NCI-H187 treated with DMSO at 0.1 percent for 48 hours (cell line): ENCODE data around the gene TOB1.

Experiments used
- DNase-seq: peaks from one replicate; lab custom pipeline; 2025; lab: John Stamatoyannopoulos, UW

TOB1 gene, protein sequence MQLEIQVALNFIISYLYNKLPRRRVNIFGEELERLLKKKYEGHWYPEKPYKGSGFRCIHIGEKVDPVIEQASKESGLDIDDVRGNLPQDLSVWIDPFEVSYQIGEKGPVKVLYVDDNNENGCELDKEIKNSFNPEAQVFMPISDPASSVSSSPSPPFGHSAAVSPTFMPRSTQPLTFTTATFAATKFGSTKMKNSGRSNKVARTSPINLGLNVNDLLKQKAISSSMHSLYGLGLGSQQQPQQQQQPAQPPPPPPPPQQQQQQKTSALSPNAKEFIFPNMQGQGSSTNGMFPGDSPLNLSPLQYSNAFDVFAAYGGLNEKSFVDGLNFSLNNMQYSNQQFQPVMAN

DNA sequence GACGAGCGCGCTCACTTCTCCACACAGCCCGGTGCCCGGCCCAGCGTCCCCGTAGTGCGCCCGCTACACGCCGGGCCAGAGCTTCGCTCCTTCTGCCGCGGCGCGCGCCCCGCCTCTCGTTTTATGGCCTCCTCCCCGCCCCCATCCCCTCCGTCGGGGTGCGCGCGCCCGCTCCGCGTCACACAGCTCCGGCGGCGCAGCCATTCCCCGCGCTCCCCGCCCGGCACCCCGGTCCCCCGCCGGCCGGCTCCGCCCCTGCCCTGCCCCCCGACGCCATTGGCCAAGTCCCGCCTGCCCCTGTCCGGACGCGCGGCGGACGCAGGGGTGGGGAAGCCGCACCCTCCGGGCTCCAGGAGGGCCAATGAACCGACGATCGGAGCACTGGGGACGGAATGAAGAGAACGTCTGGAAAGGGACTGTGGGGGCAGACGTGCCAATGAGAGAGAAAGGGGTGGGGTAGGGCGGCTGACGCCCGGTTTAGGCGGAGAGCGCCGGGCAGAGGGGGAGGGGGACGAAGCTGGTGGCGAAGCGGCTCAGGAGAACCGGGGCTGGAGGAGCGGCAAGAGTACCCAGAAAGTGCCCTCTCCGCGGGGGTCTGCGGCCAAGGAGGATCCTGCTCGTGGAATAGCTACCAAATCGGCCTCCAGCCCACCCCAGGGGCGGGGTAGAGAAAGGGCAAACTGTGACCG, at the start of gene TOB1:
TSS of gene TOB1 (minus strand) at position 94 of the 689 bp plus-strand sequence. CDS start 2,337 bp downstream, outside the sequence.
- DNase-seq, result peak; percentile 79

DNA sequence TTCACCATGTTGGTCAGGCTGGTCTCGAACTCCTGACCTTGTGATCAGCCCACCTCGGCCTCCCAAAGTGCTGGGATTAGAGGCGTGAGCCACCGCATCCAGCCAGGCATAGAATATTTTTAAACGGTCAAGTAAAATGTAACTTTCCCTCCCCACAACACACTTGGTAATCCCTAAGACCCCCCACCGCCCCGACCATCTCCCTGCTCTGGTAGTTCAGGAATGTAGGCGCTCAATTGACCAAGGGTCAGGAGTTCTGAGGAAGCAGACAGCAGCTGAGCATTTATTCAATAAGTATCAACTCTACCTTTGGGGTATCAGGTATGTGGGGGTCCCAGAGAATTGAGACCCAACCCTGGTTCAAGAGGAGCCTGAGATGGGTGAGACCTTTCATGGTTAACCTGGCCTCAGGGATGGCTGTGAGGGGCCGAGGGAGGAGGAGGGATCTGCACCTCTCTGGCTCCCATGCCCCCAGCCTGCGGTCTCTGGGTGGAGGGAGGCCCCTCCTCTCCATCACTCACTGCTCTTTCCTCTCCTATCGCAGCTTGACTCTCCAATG, 48.4 kb upstream of the TOB1 start:
- no peak for DNase-seq

DNA sequence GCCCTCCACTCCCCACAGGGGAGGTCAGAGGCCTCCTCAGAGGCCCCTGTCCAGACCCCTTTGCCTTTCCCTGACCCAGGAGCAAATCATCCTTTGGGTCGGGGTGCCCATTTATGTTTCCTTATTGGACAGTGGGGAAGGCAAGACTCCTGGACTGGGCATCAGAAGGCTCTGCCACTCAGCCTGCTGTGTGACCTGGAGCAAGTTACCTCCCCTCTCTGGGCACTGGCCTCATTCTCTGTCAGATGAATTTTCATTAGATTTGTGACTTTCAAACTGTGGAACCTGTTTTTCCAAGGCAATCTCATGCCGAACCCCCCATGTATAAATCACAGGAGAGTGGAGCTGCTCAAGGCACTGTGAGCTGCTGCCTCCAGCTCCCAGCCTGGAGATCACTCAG, 47.0 kb upstream of the TOB1 start:
- no peak for DNase-seq

DNA sequence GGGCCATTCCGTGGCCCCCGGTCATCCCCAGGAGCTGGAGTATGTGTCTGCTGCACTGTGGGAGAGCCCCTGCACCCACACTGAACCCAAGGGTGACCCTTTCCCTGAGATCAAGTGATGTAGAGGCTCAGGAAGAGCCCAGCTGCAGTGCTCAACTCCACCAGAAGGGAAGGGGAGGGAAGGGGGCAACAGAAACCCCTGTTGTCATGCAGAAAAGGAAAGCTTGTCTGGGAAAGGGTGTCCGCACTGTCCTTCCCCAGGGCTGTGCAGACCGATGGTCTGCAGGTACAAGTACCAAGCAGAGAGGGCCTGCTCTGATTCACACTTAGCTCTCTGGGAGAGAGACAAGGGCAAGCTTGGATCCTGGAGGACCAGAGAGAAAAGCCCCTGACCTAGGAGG, 45.7 kb upstream of the TOB1 start:
- DNase-seq, result no peak

DNA sequence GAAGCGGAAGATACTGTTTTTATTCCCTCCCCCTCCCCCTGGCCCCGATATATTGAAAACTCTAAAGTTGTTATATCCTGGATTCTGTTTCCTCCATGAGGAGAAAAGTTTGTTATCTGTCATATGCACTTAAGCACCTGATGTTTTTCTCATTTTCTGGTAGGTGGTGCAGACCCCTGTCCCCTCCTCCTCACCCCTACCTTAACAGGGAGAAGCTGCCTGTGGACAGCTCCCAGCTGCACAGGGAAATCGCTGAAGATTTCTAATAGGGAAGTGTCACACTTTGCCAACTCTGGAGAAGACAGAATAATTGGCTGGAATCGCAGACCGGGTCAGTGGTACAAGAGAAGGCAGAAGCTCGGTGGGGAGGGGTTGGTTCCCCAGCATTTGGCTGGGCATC, 45.3 kb upstream of the TOB1 start:
- no peak for DNase-seq

DNA sequence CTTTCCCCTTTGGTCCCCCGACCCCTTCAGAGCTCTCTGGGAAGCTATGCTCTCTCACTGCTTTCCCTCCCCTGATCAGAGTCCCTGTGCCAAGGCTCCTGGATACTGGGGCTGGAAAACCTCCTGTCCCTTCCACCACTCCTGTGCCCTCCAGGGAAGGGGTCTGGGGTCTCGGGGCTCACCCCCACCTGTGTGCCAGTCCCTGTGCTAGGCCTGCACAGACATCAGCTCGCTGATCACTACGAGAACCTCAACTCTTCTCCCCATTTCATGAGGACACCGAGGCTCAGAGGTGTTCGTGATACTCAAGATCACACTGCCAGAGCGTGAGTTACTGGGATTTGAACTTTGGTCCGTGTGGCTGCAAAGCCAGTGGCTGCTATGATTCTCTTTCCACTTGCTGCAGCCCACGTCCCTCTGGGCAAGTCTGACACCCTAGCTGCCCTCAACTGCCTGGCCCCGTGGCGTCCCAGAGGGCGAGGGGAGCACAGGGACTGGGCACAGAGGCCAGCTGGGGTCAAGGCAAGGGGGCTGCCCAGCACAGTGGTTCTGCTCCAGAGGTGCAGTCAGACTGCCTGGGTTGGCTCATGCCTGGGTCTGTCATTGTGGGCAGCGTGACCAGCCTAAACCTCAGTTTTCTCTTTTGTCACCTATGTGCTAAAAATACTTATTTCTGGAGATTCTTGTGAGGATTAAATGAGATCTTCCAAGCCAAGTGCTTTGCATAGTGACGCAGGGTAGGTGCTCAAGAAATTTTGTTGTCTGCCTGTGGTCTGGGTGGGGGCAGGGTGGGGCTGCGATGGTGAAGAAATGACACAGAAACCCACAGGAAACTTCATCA, 43.8 kb upstream of the TOB1 start:
- DNase-seq, result no peak

DNA sequence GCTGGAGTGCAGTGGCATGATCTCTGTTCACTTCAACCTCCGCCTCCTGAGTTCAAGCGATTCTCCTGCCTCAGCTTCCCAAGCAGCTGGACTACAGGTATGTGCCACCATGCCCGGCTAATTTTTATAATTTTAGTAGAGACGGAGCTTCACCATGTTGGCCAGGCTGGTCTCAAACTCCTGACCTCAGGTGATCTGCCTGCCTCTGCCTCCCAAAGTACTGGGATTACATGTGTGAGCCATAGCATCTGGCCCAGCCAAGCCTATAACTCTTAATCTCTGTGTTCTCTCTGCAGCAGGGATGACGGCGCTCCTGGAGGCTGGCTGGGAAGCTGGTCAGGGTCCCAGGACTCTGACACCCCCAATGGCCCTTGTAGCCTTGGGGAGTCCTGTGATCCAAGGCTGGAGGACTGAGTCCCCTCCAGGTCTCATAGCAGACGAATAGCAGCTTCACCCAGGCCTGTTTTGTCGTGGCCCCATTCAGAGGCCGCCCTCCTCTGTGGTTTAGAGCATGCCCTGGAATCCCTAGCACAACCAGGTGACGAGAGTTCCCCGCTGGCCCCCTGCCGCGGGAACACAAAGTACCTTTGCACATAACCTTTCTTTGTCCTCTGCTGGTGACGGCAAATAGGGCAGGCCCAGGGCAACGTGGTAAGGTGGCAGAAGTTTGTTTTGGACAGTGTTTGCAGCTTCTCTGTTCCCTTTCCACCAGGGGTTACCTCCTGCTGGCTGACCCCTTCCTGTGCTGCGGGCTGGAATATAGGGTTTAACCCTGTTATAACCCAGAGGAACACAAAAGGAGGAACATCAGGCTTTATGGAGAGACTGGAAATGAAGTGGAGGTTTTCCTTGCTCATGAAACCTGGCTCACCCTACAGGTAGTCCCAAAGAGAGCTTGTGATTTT, 43.0 kb upstream of the TOB1 start:
- DNase-seq, result no peak

DNA sequence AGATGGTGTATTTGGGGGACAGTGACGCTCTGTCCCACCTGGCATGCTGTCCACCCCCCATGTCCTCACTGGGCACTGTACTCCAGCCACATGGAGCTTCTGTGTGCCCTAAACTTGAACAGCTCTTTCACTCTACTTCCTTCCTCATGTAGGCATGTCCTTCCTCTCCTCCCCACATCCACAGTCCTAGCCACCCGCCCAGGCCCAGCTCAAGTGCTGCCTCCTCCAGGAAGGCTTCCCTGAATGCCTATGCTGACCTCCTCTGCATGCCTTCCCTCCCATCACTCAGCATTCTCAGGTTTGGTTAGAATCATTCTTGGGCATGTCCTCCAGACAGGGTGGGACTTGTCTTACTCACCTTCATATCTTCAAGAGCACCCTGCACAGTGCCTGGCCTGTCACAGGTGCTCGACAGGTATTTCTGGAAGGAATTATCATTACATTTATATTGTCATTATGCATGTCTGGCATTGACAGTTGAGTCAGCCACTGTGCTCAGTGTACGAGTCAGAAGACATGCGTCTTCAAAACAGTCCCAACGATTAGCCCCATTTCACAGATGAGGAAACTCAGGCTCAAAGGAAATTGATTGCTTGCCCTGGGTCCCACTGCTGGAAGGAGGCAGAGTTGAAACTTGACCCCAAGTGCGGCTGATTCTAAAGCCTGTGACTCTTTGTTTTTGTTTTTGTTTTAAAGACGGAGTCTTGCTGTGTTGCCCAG, 42.1 kb upstream of the TOB1 start:
- DNase-seq, result no peak

DNA sequence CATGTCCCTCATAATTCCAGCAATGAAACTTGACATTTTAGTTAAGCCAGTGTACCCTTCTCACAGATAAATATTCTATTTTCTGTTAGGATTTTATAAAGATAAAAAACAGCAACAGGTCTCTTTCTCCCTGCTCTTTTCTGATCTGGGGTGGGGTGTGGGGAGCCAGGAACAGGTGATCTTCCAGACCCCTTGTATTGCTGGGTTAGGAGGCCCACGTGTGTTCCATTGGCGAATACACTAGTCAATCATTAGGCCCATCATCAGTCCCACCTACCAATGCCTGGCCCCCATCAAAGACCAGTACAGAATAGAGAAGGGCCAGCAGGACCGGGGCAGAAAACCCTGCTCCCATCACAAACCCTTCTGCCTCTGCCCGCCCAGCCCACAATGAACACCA, 40.3 kb upstream of the TOB1 start:
- DNase-seq, result no peak

DNA sequence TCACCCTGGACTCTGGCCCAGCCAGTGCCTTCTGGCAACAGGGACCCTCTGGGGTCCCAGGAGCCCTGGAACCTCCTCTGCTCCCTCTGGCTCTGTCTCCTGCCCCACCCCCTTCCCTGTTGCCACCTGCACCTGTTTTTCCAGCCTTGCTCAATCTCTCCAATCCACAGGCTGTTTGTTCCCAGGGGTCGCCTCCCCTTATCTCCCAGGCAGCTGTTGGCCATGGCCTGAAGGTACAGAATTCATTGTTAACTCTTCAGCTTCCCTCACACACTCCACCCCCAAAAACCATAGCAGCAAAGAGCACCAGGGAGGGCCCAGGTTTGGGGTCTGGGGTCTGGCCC, 39.3 kb upstream of the TOB1 start:
- no peak for DNase-seq

DNA sequence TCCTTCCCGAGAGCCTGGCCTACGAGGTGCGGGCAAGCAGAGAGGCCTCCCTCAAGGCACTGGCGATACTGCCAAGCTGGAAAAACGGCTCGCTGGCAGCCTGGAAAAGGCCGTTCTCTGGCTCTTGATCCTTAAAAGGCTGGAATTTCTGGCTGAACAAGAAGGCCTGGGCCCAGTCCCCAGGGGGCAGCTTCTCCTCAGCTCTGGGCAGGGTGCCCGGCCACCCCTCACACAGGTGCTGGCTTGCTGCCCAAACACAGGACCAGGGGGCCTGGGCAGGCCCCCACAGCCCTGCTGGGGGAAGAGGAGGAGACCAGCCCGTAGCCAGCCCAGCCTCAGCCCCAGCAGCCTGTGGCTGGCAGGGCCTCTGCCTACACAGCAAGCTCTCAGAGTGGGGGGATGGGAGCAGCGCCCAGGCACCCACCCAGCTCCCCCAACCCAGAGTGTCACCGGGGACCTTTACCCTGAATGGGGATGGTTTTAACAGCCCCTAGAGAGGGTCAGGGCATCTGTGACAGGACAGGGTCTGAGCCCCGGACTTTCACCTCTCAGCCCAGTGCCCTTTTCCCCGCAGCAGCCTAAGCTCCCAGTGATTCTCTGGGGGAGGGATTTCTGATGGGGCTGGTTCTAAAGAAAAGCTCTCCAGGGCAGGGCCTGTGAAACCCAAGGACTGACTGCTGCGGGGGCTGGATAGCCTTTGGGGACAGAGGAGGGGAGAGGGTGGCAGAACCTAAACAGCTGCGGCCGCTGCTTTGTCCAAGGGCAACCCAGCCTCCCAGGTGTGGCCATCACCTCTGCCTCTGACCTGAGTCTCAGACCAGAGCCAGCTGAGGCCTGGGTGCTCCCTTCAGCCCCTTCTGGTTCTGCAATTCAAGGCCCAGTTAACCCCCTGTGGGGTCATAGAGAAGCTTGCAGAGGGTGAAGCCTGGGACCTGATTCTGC, 38.6 kb upstream of the TOB1 start:
- no peak for DNase-seq

DNA sequence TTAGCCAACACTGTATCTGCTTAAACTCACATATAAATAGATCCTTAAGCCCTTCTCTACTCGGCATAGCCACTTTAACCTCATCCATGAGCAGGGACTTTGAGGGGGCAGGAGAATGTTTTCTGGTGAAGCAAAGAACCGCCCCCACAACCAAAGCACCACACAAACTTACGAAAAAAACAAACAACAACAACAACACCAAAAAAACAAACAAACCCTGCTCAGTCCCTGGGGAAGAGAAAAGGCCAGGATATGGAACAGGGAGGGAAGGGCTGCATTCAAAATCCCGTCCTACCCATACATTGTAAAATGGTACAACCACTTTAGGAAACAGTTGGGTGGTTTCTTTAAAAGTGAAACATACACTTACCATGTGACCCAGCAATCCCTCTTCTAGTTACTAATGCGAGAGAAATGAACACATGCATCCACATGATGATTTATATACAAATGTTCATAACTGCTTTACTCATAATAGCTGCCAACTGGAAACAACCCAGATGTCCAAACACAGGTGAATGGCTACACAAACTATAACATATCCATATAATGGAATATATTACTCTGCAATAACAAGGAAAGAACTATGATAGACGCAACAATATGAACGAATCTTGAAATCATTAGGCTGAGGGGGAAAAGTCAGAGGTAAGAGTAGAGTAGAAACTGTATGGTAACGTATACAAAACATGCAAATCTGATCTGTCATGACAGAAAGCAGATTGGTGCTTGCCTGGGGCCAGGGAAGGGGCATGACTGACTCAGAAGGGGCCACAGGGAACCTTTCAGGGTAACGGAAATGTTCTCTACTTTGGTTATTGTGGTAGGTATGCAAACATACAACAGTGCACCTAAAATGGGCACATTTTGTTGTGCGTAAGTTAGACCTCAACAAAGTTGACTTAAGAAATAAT, 37.7 kb upstream of the TOB1 start:
- no peak for DNase-seq

DNA sequence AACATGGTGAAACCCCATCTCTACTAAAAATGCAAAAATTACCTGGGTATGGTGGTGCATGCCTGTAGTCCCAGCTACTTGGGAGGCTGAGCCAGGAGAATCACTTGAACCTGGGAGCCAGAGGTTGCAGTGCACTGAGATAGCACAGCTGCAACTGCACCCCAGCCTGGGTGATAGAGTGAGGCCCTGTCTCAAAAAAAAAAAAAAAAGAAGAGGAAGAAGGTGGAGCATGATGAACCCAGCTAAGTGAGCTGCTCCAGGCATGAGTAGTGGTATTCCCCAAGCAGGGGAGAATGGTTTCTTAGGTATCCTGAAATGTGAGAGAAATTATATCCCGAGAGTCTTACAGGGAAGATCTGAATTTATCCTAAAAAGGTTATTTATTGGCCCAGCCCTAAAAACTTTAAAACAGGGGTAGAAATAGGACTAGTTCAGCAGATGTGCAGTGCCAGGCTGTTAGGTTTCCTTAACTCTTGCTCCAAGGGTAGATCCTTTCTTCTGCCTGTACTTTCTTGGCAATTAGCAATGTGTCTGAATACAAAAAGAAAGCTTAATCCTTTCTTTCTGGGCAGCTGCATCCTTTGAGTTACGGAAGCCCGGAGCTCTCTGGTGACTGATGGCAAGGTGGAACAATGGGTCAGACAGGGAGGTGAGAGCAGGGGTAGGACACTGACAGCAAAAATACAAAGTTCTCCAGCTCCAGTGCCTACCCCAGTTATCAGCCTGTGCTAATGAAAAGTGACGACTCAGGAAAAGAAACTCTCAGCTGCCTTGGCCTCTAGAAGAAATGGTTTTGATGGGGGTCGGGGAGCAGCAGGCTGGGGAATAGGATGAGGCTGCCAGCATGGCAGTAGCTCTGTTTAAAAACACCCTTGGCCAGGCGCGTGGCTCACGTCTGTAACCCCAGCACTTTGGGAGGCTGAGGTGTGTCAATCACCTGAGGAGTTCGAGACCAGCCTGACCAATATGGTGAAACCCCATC, 36.5 kb upstream of the TOB1 start:
- no peak for DNase-seq

DNA sequence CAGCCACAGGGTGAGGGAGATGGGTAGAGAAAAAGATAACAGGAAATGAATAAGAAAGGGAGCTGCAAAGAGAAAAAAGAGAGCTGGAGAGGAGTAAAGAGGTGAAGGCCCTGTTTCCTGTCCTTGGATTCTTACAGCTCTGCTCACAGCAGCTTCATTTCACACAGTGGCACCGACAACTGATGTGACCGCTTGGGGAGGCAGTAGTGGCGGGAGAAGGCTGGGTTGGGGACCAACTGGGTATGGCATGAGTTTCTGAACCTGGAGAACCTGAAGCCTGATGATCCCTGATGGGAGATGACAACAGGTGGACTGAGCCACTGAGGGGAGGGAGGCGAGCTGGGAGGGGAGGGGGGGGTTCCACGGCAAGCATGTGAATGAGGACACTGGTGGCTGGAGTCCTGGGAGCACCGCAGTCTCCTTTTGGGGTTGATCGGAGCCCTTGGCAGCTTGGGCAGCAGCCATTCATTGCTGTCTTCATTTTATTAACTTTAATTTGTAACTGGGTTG, 34.3 kb upstream of the TOB1 start:
- no peak for DNase-seq

DNA sequence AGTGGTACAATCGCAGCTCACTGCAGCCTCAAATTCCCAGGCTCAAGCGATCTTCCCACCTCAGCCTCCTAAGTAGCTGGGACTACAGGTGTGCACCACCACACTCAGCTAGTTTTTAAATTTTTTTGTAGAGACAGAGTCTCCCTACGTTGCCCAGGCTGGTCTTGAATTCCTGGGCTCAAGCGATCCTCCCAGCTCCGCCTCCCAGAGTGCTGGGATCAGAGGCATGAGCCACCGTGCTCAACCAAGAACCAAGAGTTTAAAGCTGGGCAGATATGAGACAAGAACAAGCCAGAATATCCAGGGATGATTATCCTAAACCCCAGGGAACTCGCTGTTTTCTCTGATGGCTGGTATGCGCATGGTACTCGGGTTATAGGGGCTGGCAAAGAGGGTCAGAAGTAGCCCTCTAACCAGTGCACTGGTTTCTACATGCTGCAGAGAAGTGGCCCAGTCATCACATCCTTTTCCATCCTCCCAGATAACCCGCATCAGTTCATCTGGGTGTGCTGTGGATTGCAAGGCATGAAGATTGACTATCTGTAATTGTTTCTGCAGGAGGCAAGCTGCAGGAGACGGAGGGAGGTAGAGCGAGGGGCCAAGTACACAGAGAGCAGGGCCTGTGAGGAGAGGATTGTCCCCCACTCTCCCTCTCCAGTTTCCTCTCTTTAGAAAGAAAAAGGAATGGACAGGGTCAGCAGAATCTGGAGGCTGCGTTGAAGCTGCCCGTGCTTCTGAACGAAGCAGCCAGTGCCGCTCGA, 33.6 kb upstream of the TOB1 start:
- no peak for DNase-seq

DNA sequence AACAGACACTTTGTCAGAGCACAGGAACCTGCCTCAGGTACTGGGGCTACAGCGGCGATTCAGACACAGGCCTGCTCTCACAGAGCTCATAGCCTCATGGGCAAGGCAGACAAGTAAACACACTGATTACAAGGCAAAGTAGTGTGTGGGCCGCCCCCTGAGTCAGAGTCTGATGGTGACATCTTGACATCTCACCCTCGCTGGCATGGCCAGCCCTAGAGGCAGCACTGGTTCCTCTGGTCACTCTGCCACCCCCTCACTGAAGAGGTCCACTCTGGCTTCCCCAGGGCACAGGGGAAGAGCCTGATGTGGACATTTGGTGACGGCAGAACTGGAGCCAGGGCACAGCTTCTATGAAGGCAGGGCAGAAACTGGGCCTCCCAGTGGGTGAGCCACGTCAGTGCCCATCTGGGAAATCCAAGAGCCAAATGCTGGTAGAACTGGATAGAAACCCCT, 32.9 kb upstream of the TOB1 start:
- no peak for DNase-seq
